ENCODE data around the gene ATP13A2.

Gene ATP13A2

DNA sequence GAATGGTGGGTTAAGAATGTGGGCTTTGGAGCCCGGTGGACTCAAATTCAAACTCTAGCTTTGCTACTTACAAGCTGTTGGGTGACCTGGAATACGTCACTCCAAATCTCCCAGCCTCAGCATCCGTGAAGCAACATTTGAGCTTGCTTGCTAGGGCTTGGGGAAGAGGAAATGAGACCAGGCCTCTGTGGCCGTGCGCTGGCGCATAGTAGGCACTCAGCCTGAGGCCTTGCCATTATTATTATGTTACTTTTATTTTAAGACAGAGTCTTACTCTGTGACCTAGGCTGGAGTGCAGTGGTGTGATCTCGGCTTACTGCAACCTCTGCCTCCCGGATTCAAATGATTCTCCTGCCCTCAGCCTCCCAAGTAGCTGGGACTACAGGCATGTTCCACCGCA is 19.1 kb downstream of the ATP13A2 start:
- no peak overlapping the region for H3K27ac ChIP-seq (ENCODE audit: low read length)
- no peaks in the 10 kb centered on the region; the same call in 1 of the 2 replicates for H4K20me1 ChIP-seq (ENCODE audit: insufficient read depth, low read length)
- TF ChIP-seq, protein P1, sequence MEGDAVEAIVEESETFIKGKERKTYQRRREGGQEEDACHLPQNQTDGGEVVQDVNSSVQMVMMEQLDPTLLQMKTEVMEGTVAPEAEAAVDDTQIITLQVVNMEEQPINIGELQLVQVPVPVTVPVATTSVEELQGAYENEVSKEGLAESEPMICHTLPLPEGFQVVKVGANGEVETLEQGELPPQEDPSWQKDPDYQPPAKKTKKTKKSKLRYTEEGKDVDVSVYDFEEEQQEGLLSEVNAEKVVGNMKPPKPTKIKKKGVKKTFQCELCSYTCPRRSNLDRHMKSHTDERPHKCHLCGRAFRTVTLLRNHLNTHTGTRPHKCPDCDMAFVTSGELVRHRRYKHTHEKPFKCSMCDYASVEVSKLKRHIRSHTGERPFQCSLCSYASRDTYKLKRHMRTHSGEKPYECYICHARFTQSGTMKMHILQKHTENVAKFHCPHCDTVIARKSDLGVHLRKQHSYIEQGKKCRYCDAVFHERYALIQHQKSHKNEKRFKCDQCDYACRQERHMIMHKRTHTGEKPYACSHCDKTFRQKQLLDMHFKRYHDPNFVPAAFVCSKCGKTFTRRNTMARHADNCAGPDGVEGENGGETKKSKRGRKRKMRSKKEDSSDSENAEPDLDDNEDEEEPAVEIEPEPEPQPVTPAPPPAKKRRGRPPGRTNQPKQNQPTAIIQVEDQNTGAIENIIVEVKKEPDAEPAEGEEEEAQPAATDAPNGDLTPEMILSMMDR (IDR thresholded peaks at IDR 0.05; ENCODE audit: borderline replicate concordance, extremely low read depth, low read length, poor library complexity, severe bottlenecking), result no peak
- TF ChIP-seq EZH2 (IDR thresholded peaks at IDR 0.05; ENCODE audit: borderline replicate concordance, low read depth, low read length, severe bottlenecking), result no peak
- H3K4me1 ChIP-seq (ENCODE audit: insufficient read depth, low read length), result no peaks in the 10 kb centered on the region
- no peaks in the 10 kb centered on the region for H3K9me3 ChIP-seq (ENCODE audit: insufficient read depth, low read length, severe bottlenecking)
- no peak for DNase-seq
- no peak overlapping the region for H3K4me2 ChIP-seq (ENCODE audit: insufficient read depth, low read length)
- no peaks in the 10 kb centered on the region for H3K27me3 ChIP-seq (ENCODE audit: insufficient read depth, low read length, poor library complexity)
- H3K4me3 ChIP-seq (ENCODE audit: low read depth in 1 of 2, low read length in 2 of 2), result no peak overlapping the region
- peaks cover 26% of the 10 kb centered on the region for H3K36me3 ChIP-seq (ENCODE audit: insufficient read depth, low read length)
- no peak for ATAC-seq (ENCODE audit: insufficient read depth, low read depth)
- no peak overlapping the region for H2AFZ ChIP-seq (ENCODE audit: low read depth, low read length)
- no peaks in the 10 kb centered on the region for H3K79me2 ChIP-seq (ENCODE audit: insufficient read depth, low read length)
- H3K9ac ChIP-seq (ENCODE audit: low read depth, low read length), result no peak overlapping the region

DNA sequence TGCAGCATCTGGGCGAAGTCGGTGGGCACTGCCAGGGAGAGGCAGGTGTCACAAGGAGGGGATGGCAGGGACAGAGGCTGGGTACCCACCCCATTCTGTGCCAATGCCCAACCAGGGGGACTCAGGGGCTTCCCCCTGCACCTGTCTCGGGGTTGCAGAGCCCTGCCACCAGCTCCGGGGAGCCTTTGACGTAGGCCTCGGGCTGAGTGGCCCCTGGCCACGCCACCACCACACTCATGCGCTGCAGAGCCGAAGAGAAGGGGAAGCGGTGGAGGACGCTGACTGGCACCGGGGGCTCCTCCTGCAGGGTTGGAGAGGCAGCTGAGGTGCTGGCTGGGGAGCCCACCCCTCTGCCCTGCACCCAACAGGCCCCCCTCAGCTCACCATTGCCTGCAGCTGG is 19.6 kb downstream of the ATP13A2 start:
- Histone ChIP-seq H3K9ac (ENCODE audit: low read depth, low read length) (no peak overlapping the region), H3K27me3 (ENCODE audit: insufficient read depth, low read length, poor library complexity) (no peaks in the 10 kb centered on the region), H3K36me3 (ENCODE audit: insufficient read depth, low read length) (peaks cover 32% of the 10 kb centered on the region), H3K9me3 (ENCODE audit: insufficient read depth, low read length, severe bottlenecking) (no peaks in the 10 kb centered on the region), H3K27ac (ENCODE audit: low read length) (no peak overlapping the region), H3K4me3 (ENCODE audit: low read depth in 1 of 2, low read length in 2 of 2) (no peak overlapping the region), H4K20me1 (ENCODE audit: insufficient read depth, low read length) (no peaks in the 10 kb centered on the region; the same call in 1 of the 2 replicates), H3K4me2 (ENCODE audit: insufficient read depth, low read length) (no peak overlapping the region), H3K79me2 (ENCODE audit: insufficient read depth, low read length) (no peaks in the 10 kb centered on the region), H3K4me1 (ENCODE audit: insufficient read depth, low read length) (no peaks in the 10 kb centered on the region), H2AFZ (ENCODE audit: low read depth, low read length) (no peak overlapping the region)
- ATAC-seq (ENCODE audit: insufficient read depth, low read depth), result no peak
- DNase-seq, result no peak
- TF ChIP-seq EZH2 (IDR thresholded peaks at IDR 0.05; ENCODE audit: borderline replicate concordance, low read depth, low read length, severe bottlenecking), result no peak
- TF ChIP-seq, protein P1 (IDR thresholded peaks at IDR 0.05; ENCODE audit: borderline replicate concordance, extremely low read depth, low read length, poor library complexity, severe bottlenecking), result no peak

DNA sequence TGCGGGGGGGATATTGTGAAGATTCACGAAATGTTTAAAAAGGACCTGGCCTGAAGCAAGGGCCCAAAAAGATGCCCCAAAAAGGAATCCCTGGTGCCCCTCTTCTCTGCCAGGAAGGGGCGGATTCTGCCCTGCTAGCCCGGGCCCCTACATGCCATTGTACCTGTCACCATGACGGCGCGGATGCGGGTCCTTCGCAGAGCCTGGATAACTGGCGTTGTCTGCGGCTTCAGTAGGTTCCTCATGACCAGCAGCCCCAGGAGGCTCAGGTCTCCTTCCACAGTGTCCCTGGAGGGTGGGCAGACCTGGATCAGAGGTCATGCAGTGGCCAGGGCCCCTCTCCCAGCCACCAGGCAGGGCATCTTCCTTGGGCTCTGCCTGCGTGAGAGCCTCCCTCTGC is 20.2 kb downstream of the ATP13A2 start:
- H3K27me3 ChIP-seq (ENCODE audit: insufficient read depth, low read length, poor library complexity), result no peaks in the 10 kb centered on the region
- H4K20me1 ChIP-seq (ENCODE audit: insufficient read depth, low read length), result no peaks in the 10 kb centered on the region; the same call in 1 of the 2 replicates
- no peaks in the 10 kb centered on the region for H3K79me2 ChIP-seq (ENCODE audit: insufficient read depth, low read length)
- no peak overlapping the region for H3K4me2 ChIP-seq (ENCODE audit: insufficient read depth, low read length)
- H3K36me3 ChIP-seq (ENCODE audit: insufficient read depth, low read length), result peaks cover 29% of the 10 kb centered on the region
- H3K9me3 ChIP-seq (ENCODE audit: insufficient read depth, low read length, severe bottlenecking), result no peaks in the 10 kb centered on the region
- DNase-seq (no peak), ATAC-seq (ENCODE audit: insufficient read depth, low read depth) (no peak)
- no peak overlapping the region for H3K4me3 ChIP-seq (ENCODE audit: low read depth in 1 of 2, low read length in 2 of 2)
- H3K4me1 ChIP-seq (ENCODE audit: insufficient read depth, low read length), result no peaks in the 10 kb centered on the region
- no peak for TF ChIP-seq EZH2 (IDR thresholded peaks at IDR 0.05; ENCODE audit: borderline replicate concordance, low read depth, low read length, severe bottlenecking)
- TF ChIP-seq, protein P1 (IDR thresholded peaks at IDR 0.05; ENCODE audit: borderline replicate concordance, extremely low read depth, low read length, poor library complexity, severe bottlenecking), result no peak
- H3K27ac ChIP-seq (ENCODE audit: low read length), result no peak overlapping the region
- no peak overlapping the region for H3K9ac ChIP-seq (ENCODE audit: low read depth, low read length)
- no peak overlapping the region for H2AFZ ChIP-seq (ENCODE audit: low read depth, low read length)

All from DND-41 (cell line).